ENCODE measurements around the gene PLEKHD1.
A peak's percentile ranks its signal among the peaks of the same experiment; 100 is the strongest.
"Not testable (repeated sequence)": the region's sequence is repeated elsewhere in the genome, so short reads cannot be mapped to it uniquely, and the experiment has no call there.

Gene PLEKHD1

GRCh38 chr14:69471916-69472315, 12.6 kb upstream of the PLEKHD1 start:
- no peak for DNase-seq (ENCODE audit: low read depth)
- H3K4me3 ChIP-seq (ENCODE audit: low read depth, low read length), result no peak overlapping the region
- no peak for TF ChIP-seq CTCF (conservative IDR thresholded peaks at IDR 0.05; ENCODE audit: low read depth, low read length)

GRCh38 chr14:69473260-69473659, 11.3 kb upstream of the PLEKHD1 start:
- no peak for TF ChIP-seq CTCF (conservative IDR thresholded peaks at IDR 0.05; ENCODE audit: low read depth, low read length)
- DNase-seq (ENCODE audit: low read depth), result no peak
- H3K4me3 ChIP-seq (ENCODE audit: low read depth, low read length), result no peak overlapping the region

- TF ChIP-seq CTCF (conservative IDR thresholded peaks at IDR 0.05; ENCODE audit: low read depth, low read length), result no peak
- no peak overlapping the region for H3K4me3 ChIP-seq (ENCODE audit: low read depth, low read length)
- DNase-seq (ENCODE audit: low read depth), result no peak
These were observed 10.6 kb upstream of the PLEKHD1 start for GRCh38 chr14:69473946-69474345.

GRCh38 chr14:69475194-69475818, 9.2 kb upstream of the PLEKHD1 start:
- peak; percentile 60 for TF ChIP-seq CTCF (conservative IDR thresholded peaks at IDR 0.05; ENCODE audit: low read depth, low read length)
- peak; percentile 41 for DNase-seq (ENCODE audit: low read depth)
- H3K4me3 ChIP-seq (ENCODE audit: low read depth, low read length), result no peak overlapping the region

GRCh38 chr14:69476824-69477450, 7.6 kb upstream of the PLEKHD1 start:
- peak; percentile 8 for TF ChIP-seq CTCF (conservative IDR thresholded peaks at IDR 0.05; ENCODE audit: low read depth, low read length)
- DNase-seq (ENCODE audit: low read depth); H3K4me3 ChIP-seq (ENCODE audit: low read depth, low read length): not testable (repeated sequence)

- H3K4me3 ChIP-seq (ENCODE audit: low read depth, low read length); DNase-seq (ENCODE audit: low read depth): not testable (repeated sequence)
These were observed 6.5 kb upstream of the PLEKHD1 start for GRCh38 chr14:69478055-69478454.

GRCh38 chr14:69479696-69480095, 4.8 kb upstream of the PLEKHD1 start:
- no peak overlapping the region for H3K4me3 ChIP-seq (ENCODE audit: low read depth, low read length)
- DNase-seq (ENCODE audit: low read depth), result no peak
- no peak for TF ChIP-seq CTCF (conservative IDR thresholded peaks at IDR 0.05; ENCODE audit: low read depth, low read length)
